Measurements from ENCODE around the gene PDE5A. TPM values are rescaled to one million over a fixed set of nuclear protein-coding genes. Genes with fewer than 3 reads are reported as not detected.

The PDE5A gene
- total and polyA plus RNA-seq, 8 donors: 4.5 to 115 (median 15.2) TPM

- Histone ChIP-seq H3K27ac (peak overlapping the region in 4 of 5 donors; percentile 28 to 90 (median 38)), H3K9me3 (no peaks in the 10 kb centered on the region), H3K4me1 (peaks cover 0 to 31% (median 12%) of the 10 kb centered on the region in 4 donors), H3K4me3 (no peak overlapping the region), H3K27me3 (peaks cover 0 to 31% (median 7%) of the 10 kb centered on the region in 3 donors), H3K36me3 (no peaks in the 10 kb centered on the region)
- no peak for TF ChIP-seq POLR2A (IDR thresholded peaks at IDR 0.05)
- no peak for TF ChIP-seq EP300 (IDR thresholded peaks at IDR 0.05)
- TF ChIP-seq CTCF (IDR thresholded peaks at IDR 0.05): no peak
- TF ChIP-seq POLR2AphosphoS5 (IDR thresholded peaks at IDR 0.05): no peak
- DNase-seq: no peak
- intact Hi-C loops (cut with DNase I; ENCODE audit: low total_unique reads): no loop called here
These were observed 5.6 kb downstream of the PDE5A start for GRCh38 chr4:119623025-119623424.

- intact Hi-C loops (cut with DNase I; ENCODE audit: low total_unique reads): no loop called here
- no peak for DNase-seq
- no peak for TF ChIP-seq POLR2A (IDR thresholded peaks at IDR 0.05)
- no peak for TF ChIP-seq CTCF (IDR thresholded peaks at IDR 0.05)
- TF ChIP-seq EP300 (IDR thresholded peaks at IDR 0.05): no peak
- TF ChIP-seq POLR2AphosphoS5 (IDR thresholded peaks at IDR 0.05): no peak
- H3K4me3 ChIP-seq: no peak overlapping the region
- peaks cover 0 to 4% (median 0%) of the 10 kb centered on the region in 4 donors for H3K9me3 ChIP-seq
- no peaks in the 10 kb centered on the region for H3K36me3 ChIP-seq
- H3K27me3 ChIP-seq: peaks cover 0 to 14% (median 0%) of the 10 kb centered on the region in 3 donors
- H3K27ac ChIP-seq: no peak overlapping the region
- H3K4me1 ChIP-seq: peaks cover 0 to 20% (median 8%) of the 10 kb centered on the region in 4 donors
These were observed 13.4 kb downstream of the PDE5A start for GRCh38 chr4:119615068-119615719.

GRCh38 chr4:119604266-119604665 lies 24.3 kb downstream of the PDE5A start:
- H3K27me3 ChIP-seq: no peaks in the 10 kb centered on the region
- H3K36me3 ChIP-seq: peaks cover 0 to 8% (median 0%) of the 10 kb centered on the region in 4 donors
- TF ChIP-seq EP300 (IDR thresholded peaks at IDR 0.05) (no peak), CTCF (IDR thresholded peaks at IDR 0.05) (no peak), POLR2A (IDR thresholded peaks at IDR 0.05) (no peak), POLR2AphosphoS5 (IDR thresholded peaks at IDR 0.05) (no peak)
- peaks cover 0 to under 1% (median 0%) of the 10 kb centered on the region in 4 donors for H3K9me3 ChIP-seq
- DNase-seq: no peak
- intact Hi-C loops (cut with DNase I; ENCODE audit: low total_unique reads): no loop called here
- no peak overlapping the region for H3K4me3 ChIP-seq
- peaks cover 0 to 42% (median 14%) of the 10 kb centered on the region in 4 donors for H3K4me1 ChIP-seq
- H3K27ac ChIP-seq: no peak overlapping the region

- Histone ChIP-seq H3K27ac (no peak overlapping the region), H3K9me3 (peaks cover 0 to 11% (median 2%) of the 10 kb centered on the region in 4 donors), H3K27me3 (no peaks in the 10 kb centered on the region), H3K4me1 (peaks cover 0 to 28% (median 7%) of the 10 kb centered on the region in 4 donors), H3K4me3 (no peak overlapping the region), H3K36me3 (peaks cover 0 to 8% (median 0%) of the 10 kb centered on the region in 4 donors)
- 76 to 85% (median 78%) methylated on average over 1 of the region's 1 CpG for WGBS, 5 donors
- TF ChIP-seq POLR2AphosphoS5 (IDR thresholded peaks at IDR 0.05) (no peak), EP300 (IDR thresholded peaks at IDR 0.05) (no peak), CTCF (IDR thresholded peaks at IDR 0.05) (no peak), POLR2A (IDR thresholded peaks at IDR 0.05) (no peak)
- intact Hi-C loops (cut with DNase I; ENCODE audit: low total_unique reads): no loop called here
- no peak for DNase-seq
These were observed 26.2 kb downstream of the PDE5A start for GRCh38 chr4:119602366-119602765.
